HepG2 (cell line): ENCODE data around the gene TFDP2. TPM values are rescaled to one million over a fixed set of nuclear protein-coding genes. Genes with fewer than 3 reads are reported as not detected.

Source experiments
- ATAC-seq: fragments of 200-7000 bp; cut with Tn5 transposase; 3 replicates; pipeline ENCODE4 v1.9.1; 2020; ENCODE audit warnings: mild to moderate bottlenecking, moderate library complexity
- BruUV-seq: library from RNA; stranded (reverse); fragments of 400-500 nt; replicated peaks from 2 replicates; lab custom pipeline; 2021; lab: Mats Ljungman, UMichigan
- CTCF ChIA-PET: fragments of 300-600 bp; formaldehyde crosslinking; extraction: SDS; loops from one replicate; lab custom pipeline; 2021; ENCODE audit warnings: low total read pairs, inconsistent platforms, low intra/inter-chr PET ratio; lab: Yijun Ruan, JAX
- POLR2A ChIA-PET: fragments of 350-600 bp; sonication (Branson Sonifier 250); formaldehyde crosslinking; loops from one replicate; lab custom pipeline; 2020; ENCODE audit warnings: antibody characterized with exemption, inconsistent platforms; lab: Yijun Ruan, JAX
- DNase-seq: peaks from one replicate; pipeline ENCODE4 v3.0.0-alpha.2; 2015; ENCODE audit warnings: low spot score
- FAIRE-seq: peaks from 3 replicates; lab custom pipeline; 2011; peaks lifted over from hg19 to GRCh38; lab: Jason Lieb, UNC
- H2AFZ ChIP-seq: one replicate; pipeline ENCODE4 v1.6.1; 2011; ENCODE audit warnings: low read length, inconsistent platforms
- H3K27ac ChIP-seq: fragments of 300-600 bp; 3 replicates; pipeline ENCODE4 v1.8.0; 2011; ENCODE audit warnings: mixed run types, mild to moderate bottlenecking, mixed read lengths, low read length, inconsistent platforms; ENCODE audit not compliant: insufficient read depth; ENCODE audit errors: extremely low read length
- H3K27me3 ChIP-seq, 2 experiments: fragments of 200-600 bp in 1 of 2; 2 replicates in 1 of 2; 3 replicates in 1 of 2; pipeline versions ENCODE4 v1.6.0 to v1.8.0; 2011; ENCODE audit warnings: low read length in 2 of 2, mild to moderate bottlenecking in 2 of 2, moderate library complexity in 2 of 2, inconsistent platforms in 1 of 2; ENCODE audit not compliant: insufficient read depth in 2 of 2, control insufficient read depth in 1 of 2
- H3K36me3 ChIP-seq, 2 experiments: fragments of 200-600 bp in 1 of 2; replicated peaks in 1 of 2; 2 replicates in 1 of 2; 3 replicates in 1 of 2; pipeline versions ENCODE4 v1.5.1 to v1.8.0; 2011; ENCODE audit warnings: low read length in 2 of 2, inconsistent platforms in 1 of 2; ENCODE audit not compliant: insufficient read depth in 2 of 2, control insufficient read depth in 1 of 2
- H3K4me1 ChIP-seq: 2 replicates; pipeline ENCODE4 v1.5.1; 2012; ENCODE audit warnings: low read length, inconsistent platforms; ENCODE audit not compliant: insufficient read depth
- H3K4me2 ChIP-seq: 2 replicates; pipeline ENCODE4 v1.6.0; 2011; ENCODE audit warnings: low read depth, low read length, inconsistent platforms
- H3K4me3 ChIP-seq, 3 experiments: fragments of 200-600 bp in 1 of 3; sonication (generic), shearing (Covaris generic) in 1 of 3; replicated peaks in 1 of 3; 2 replicates each; pipeline ENCODE4 v1.5.1; 2011 to 2016; ENCODE audit warnings: low read length in 3 of 3, inconsistent platforms in 2 of 3, low read depth in 2 of 3, mild to moderate bottlenecking in 2 of 3, control low read depth in 1 of 3, mixed read lengths in 1 of 3; ENCODE audit not compliant: insufficient read depth in 1 of 3
- H3K79me2 ChIP-seq: one replicate; pipeline ENCODE4 v1.6.1; 2011; ENCODE audit warnings: low read length, inconsistent platforms; ENCODE audit not compliant: insufficient read depth
- H3K9ac ChIP-seq: 2 replicates; pipeline ENCODE4 v1.6.0; 2011; ENCODE audit warnings: mild to moderate bottlenecking, low read depth, low read length, inconsistent platforms; ENCODE audit not compliant: insufficient read depth
- H3K9me3 ChIP-seq: 2 replicates; pipeline ENCODE4 v1.5.1; 2012; ENCODE audit warnings: mild to moderate bottlenecking, low read length
- H4K20me1 ChIP-seq: 2 replicates; pipeline ENCODE4 v1.6.0; 2011; ENCODE audit warnings: inconsistent platforms, mild to moderate bottlenecking, low read length, moderate library complexity; ENCODE audit not compliant: insufficient read depth
- CHD2 ChIP-seq: IDR thresholded peaks from 2 replicates; pipeline ENCODE4 v1.6.1; 2011; ENCODE audit warnings: low read depth, low read length, improper control_type of control experiment
- E2F2 ChIP-seq: sonication (generic); formaldehyde crosslinking; IDR thresholded peaks from 2 replicates; pipeline ENCODE4 v1.4.0; 2020; ENCODE audit warnings: missing genetic modification reagents, borderline replicate concordance
- FOSL2 ChIP-seq: sonication (generic); formaldehyde crosslinking; IDR thresholded peaks from 2 replicates; pipeline ENCODE4 v1.4.0; 2020; ENCODE audit warnings: missing genetic modification reagents
- FOXJ3 ChIP-seq: sonication (generic); formaldehyde crosslinking; IDR thresholded peaks from 2 replicates; pipeline ENCODE4 v1.4.0; 2020; ENCODE audit warnings: missing genetic modification reagents, mild to moderate bottlenecking, borderline replicate concordance
- KLF12 ChIP-seq: sonication (generic); formaldehyde crosslinking; IDR thresholded peaks from 2 replicates; pipeline ENCODE4 v1.4.0; 2020; ENCODE audit warnings: missing genetic modification reagents, borderline replicate concordance
- MTA1 ChIP-seq: sonication (generic); formaldehyde crosslinking; IDR thresholded peaks from 2 replicates; pipeline ENCODE4 v1.4.0; 2020; ENCODE audit warnings: missing genetic modification reagents, mild to moderate bottlenecking, borderline replicate concordance
- NBN ChIP-seq: fragments of 450-650 bp; conservative IDR thresholded peaks from 2 replicates; pipeline ENCODE4 v1.6.1; 2017
- NR1H2 ChIP-seq: sonication (generic); formaldehyde crosslinking; IDR thresholded peaks from 2 replicates; pipeline ENCODE4 v1.8.1; 2022; ENCODE audit warnings: low read depth, missing genetic modification reagents, borderline replicate concordance
- TIGD3 ChIP-seq: sonication (generic); formaldehyde crosslinking; IDR thresholded peaks from 2 replicates; pipeline ENCODE4 v1.5.1; 2020; ENCODE audit warnings: mild to moderate bottlenecking, missing genetic modification reagents, borderline replicate concordance
- TRIM22 ChIP-seq: fragments of 450-650 bp; IDR thresholded peaks from 2 replicates; pipeline ENCODE4 v1.6.1; 2017
- ZBTB20 ChIP-seq: sonication (generic); formaldehyde crosslinking; IDR thresholded peaks from 2 replicates; pipeline ENCODE4 v1.8.1; 2023; ENCODE audit warnings: missing genetic modification reagents, low read depth, mild to moderate bottlenecking, borderline replicate concordance
- ZFP36L1 ChIP-seq: sonication (generic); formaldehyde crosslinking; IDR thresholded peaks from 2 replicates; pipeline ENCODE4 v1.8.0; 2022; ENCODE audit warnings: mild to moderate bottlenecking, missing genetic modification reagents, moderate library complexity
- ZNF282 ChIP-seq: fragments of 450-650 bp; IDR thresholded peaks from 2 replicates; pipeline ENCODE4 v1.6.1; 2018; ENCODE audit not compliant: partially characterized antibody
- ZNF337 ChIP-seq: sonication (generic); formaldehyde crosslinking; IDR thresholded peaks from 2 replicates; pipeline ENCODE4 v1.5.1; 2020; ENCODE audit warnings: missing genetic modification reagents, low read depth, mild to moderate bottlenecking, borderline replicate concordance
- ZNF543 ChIP-seq: sonication (generic); formaldehyde crosslinking; IDR thresholded peaks from 2 replicates; pipeline ENCODE4 v1.4.0; 2020; ENCODE audit warnings: mild to moderate bottlenecking, missing genetic modification reagents
- ZNF878 ChIP-seq: sonication (generic); formaldehyde crosslinking; IDR thresholded peaks from 2 replicates; pipeline ENCODE4 v1.8.1; 2023; ENCODE audit warnings: mild to moderate bottlenecking, missing genetic modification reagents, moderate library complexity
- ZSCAN9 ChIP-seq: IDR thresholded peaks from 2 replicates; pipeline ENCODE4 v1.6.1; 2016; ENCODE audit warnings: borderline replicate concordance
- WGBS: methylation state at CpG from one replicate; pipeline ENCODE4 v1.1.6; 2017; ENCODE audit warnings: low lambda C conversion rate; 5-methylcytosine and 5-hydroxymethylcytosine counted together
- in situ Hi-C: cut with HindIII; loops from 2 replicates; pipeline ENCODE4 v1.10.0; 2017; ENCODE audit warnings: low pct_unique_long_range_greater_than_20kb; ENCODE audit not compliant: extremely low pct_ligation_motif_present
- intact Hi-C: fragments of 100-400 bp; cut with micrococcal nuclease; formaldehyde crosslinking; loops from one replicate; pipeline ENCODE4 v1.10.0; 2022; ENCODE audit not compliant: unreplicated experiment
- polyA plus RNA-seq, 8 experiments: library from polyadenylated mRNA; depleted of rRNA in 3 of 8; stranded (reverse) in 7 of 8; unstranded in 1 of 8; fragments of >200 nt; fragmentation: Illumina TruSeq in 4 of 8; extraction: Trizol in 4 of 8; gene quantifications; 2 replicates each; pipeline versions ENCODE4 v1.2.1 to v1.2.3, GENCODE V29; 2011 to 2016; ENCODE audit warnings: low read depth in 4 of 8, missing spikeins in 1 of 8, mixed read lengths in 1 of 8; ENCODE audit not compliant: insufficient read depth in 1 of 8
- total RNA-seq, 5 experiments: library from RNA; depleted of rRNA; stranded (reverse); fragments of >200 nt; fragmentation: Illumina TruSeq; extraction: Trizol; gene quantifications; 2 replicates each; pipeline ENCODE4 v1.2.3, GENCODE V29; 2016; ENCODE audit warnings: low read depth in 1 of 5

Gene TFDP2
- total and polyA plus RNA-seq, 2 of the 13 experiments (the other 11 are each of a cell fraction or from before 2014, with no cell fraction given) = 17.9 to 37.4 TPM

GRCh38 chr3:142031575-142031974 lies 117.8 kb downstream of the TFDP2 start:
- Histone ChIP-seq H3K4me2 (no peak overlapping the region), H3K27ac (no peak overlapping the region), H2AFZ (no peak overlapping the region), H3K9ac (no peak overlapping the region), H3K4me3 (no peak overlapping the region), H3K79me2 (no peaks in the 10 kb centered on the region), H3K4me1 (no peaks in the 10 kb centered on the region), H4K20me1 (no peaks in the 10 kb centered on the region), H3K27me3 (no peaks in the 10 kb centered on the region), H3K9me3 (no peaks in the 10 kb centered on the region), H3K36me3 (no peaks in the 10 kb centered on the region)
- no TSS peak for BruUV-seq
- no peak for TF ChIP-seq KLF12 (CRISPR knock-in tag)
- TF ChIP-seq CHD2 = no peak
- no peak for TF ChIP-seq ZFP36L1 (CRISPR knock-in tag)
- no peak for TF ChIP-seq NBN
- TF ChIP-seq ZSCAN9 (CRISPR knock-in tag) = no peak
- no peak for TF ChIP-seq ZNF543 (CRISPR knock-in tag)
- POLR2A ChIA-PET = no interaction called here
- in situ Hi-C loops = no loop called here
- CTCF ChIA-PET = no interaction called here
- FAIRE-seq (no peak), DNase-seq (no peak), ATAC-seq (no peak)
- intact Hi-C loops = no loop called here

GRCh38 chr3:142029791-142030190 lies 119.6 kb downstream of the TFDP2 start:
- FAIRE-seq (no peak), ATAC-seq (no peak), DNase-seq (no peak)
- intact Hi-C loops = no loop called here
- Histone ChIP-seq H4K20me1 (no peaks in the 10 kb centered on the region), H3K4me2 (no peak overlapping the region), H2AFZ (no peak overlapping the region), H3K27ac (no peak overlapping the region), H3K4me1 (no peaks in the 10 kb centered on the region), H3K9ac (no peak overlapping the region), H3K27me3 (no peaks in the 10 kb centered on the region), H3K36me3 (no peaks in the 10 kb centered on the region), H3K4me3 (no peak overlapping the region), H3K9me3 (no peaks in the 10 kb centered on the region), H3K79me2 (no peaks in the 10 kb centered on the region)
- in situ Hi-C loops = no loop called here
- no TSS peak for BruUV-seq
- WGBS = 95% methylated on average over 5 of the region's 5 CpGs
- TF ChIP-seq MTA1 = no peak
- no peak for TF ChIP-seq TIGD3 (CRISPR knock-in tag)
- no peak for TF ChIP-seq NR1H2 (CRISPR knock-in tag)
- TF ChIP-seq TRIM22 = no peak
- TF ChIP-seq FOXJ3 (CRISPR knock-in tag) = no peak
- no peak for TF ChIP-seq E2F2
- TF ChIP-seq ZNF282 = no peak
- TF ChIP-seq ZBTB20 (CRISPR knock-in tag) = no peak
- no peak for TF ChIP-seq ZNF337 (CRISPR knock-in tag)
- no peak for TF ChIP-seq ZNF878 (CRISPR knock-in tag)
- TF ChIP-seq FOSL2 (CRISPR knock-in tag) = no peak
- POLR2A ChIA-PET = no interaction called here
- CTCF ChIA-PET = no interaction called here
